ENCODE measurements around the gene GSG1L2.

- TF ChIP-seq CTCF (IDR thresholded peaks at IDR 0.05; ENCODE audit: low read depth, low read length), result no peak
- no peak for TF ChIP-seq EZH2phosphoT487 (IDR thresholded peaks at IDR 0.05; ENCODE audit: low read depth)
Measured at GRCh38 chr17:9854255-9854654, 32.4 kb upstream of the GSG1L2 start.

Measured in OCI-LY3 (cell line).